HG03457 (cell line): Measurements from ENCODE around the gene SORL1.

Experiments used
- ATAC-seq: cut with Tn5 transposase; IDR thresholded peaks from one replicate; pipeline ENCODE4 v1.9.1; 2021; ENCODE audit warnings: moderate number of reproducible peaks; ENCODE audit not compliant: unreplicated experiment

Gene SORL1

GRCh38 chr11:121561240-121561639 is 109.1 kb downstream of the SORL1 start:
- ATAC-seq = no peak

DNA sequence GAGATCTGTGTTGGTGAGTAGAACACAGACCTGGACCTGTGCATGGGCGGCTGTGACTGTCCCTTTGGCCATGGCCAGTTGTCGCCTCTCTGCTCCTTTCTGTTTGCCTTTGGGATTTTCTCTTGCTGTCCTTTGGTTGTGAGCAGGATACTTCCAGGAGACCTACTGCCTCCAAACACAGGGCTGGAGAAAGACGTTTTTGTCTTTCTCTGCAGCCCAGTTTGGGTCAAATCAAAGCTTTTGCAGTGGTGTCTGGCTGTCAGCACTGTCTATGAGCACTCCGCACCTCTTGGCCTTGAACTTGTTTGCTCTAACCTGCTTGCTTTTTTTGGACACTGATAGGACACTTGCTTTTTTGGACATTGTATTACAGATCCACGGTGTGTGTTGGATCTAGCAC is 109.6 kb downstream of the SORL1 start:
- ATAC-seq = no peak

GRCh38 chr11:121563003-121563402 is 110.9 kb downstream of the SORL1 start:
- ATAC-seq = no peak

GRCh38 chr11:121563900-121564822 is 112.0 kb downstream of the SORL1 start:
- ATAC-seq = no peak

GRCh38 chr11:121564948-121565684 is 113.0 kb downstream of the SORL1 start:
- no peak for ATAC-seq

- no peak for ATAC-seq
These were observed 114.4 kb downstream of the SORL1 start for GRCh38 chr11:121566279-121567168.

DNA sequence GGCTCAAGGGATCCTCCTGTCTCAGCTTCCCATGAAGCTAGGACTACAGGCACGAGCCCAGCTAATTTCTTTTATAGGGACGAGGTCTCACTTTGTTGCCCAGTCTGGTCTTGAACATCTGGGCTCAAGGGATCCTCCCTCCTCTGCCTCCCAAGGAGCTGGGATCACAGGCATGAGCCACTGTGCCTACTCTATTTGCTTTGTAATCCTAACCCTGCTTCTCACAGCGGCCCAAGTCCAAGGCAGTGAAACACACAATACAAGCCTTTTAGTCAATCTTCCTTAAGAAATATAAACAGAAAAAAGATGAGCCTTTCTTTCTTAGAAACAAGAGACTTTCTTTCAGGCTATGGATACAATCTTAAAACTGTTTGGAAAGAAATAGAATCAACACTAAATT is 115.9 kb downstream of the SORL1 start:
- no peak for ATAC-seq

- peak; percentile 94 for ATAC-seq
These were observed 117.5 kb downstream of the SORL1 start for GRCh38 chr11:121569332-121570299.

- no peak for ATAC-seq
These were observed 118.3 kb downstream of the SORL1 start for GRCh38 chr11:121570453-121570852.

GRCh38 chr11:121571506-121571905 is 119.4 kb downstream of the SORL1 start:
- no peak for ATAC-seq

DNA sequence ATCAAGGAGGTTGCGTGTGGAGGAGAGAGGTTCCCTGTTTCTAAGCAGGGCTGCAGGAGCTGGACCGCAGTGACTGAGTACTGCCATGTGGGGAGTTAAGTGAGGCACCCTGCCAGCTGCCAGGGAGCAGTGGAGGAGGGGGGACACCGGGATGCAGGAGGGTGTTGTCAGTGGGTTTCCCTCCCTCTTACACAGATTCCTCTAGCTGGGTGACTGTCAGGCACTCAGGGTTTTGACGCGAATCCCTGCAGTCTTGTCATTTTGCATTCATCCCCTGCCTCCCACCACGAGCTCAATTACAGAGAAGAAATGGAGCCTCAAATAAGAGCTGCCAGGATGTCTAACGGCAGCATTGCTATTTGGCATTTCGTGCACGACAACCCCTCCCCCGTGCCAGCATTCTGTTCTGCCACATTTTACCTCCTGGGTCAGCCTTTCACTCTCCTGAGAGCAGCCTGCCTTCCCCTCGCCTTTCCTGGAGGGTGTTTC is 120.5 kb downstream of the SORL1 start:
- no peak for ATAC-seq

GRCh38 chr11:121574801-121575200 is 122.7 kb downstream of the SORL1 start:
- no peak for ATAC-seq

DNA sequence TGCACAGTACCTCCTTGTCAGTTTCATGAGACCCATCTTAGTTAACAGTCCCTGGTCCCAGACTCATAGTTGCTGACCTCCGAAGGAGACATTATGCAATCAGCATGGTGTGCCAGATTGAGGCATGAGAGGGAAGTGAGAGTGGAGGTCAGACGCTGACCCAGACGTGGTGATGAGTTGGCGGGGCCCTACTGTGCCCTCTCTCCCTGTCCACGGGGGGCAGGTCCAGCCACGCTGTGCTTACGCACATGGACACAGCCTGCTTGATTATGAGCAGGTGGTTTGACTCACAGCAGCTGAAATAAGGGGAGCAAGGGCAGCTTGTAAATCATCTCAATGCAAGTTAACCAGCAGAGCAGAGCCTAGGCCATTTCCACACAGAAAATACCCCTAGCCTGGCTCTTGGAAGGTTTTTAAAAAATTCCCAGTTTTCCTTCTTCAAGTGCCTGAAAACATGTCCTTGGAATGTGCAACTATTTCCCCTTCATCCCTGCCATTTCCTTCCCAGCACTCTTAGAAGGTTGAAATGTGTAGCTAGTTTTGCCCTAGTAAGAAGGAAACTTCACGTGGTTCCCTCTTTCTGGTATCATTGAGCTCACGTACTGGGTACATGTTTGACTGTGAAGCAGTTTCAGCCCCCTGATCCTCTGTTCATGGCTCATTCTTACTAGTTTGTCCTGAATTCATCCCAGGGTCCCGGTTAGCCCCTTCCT is 123.3 kb downstream of the SORL1 start:
- ATAC-seq = no peak

GRCh38 chr11:121575963-121576290 is 123.8 kb downstream of the SORL1 start:
- ATAC-seq = no peak

DNA sequence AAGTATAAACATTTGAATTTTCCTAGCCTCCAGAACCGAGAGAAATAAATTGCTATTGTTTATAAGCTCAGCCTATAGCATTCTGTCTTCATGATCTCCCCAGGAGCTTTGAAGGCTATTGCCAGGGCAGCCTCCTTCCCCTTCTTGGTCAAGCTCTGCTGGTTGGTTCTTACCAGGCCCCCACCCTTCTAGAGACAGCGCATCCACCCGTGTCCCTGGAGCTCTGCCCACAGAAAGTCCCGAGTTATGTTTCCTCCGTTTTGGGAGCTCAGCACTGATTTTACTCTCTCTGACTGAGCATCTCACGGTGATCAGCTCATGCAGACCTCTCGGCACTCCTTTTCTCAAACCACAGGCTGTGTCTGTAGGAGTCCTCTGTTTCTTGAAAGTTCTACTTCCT is 124.4 kb downstream of the SORL1 start:
- ATAC-seq = no peak

GRCh38 chr11:121577106-121577848 is 125.2 kb downstream of the SORL1 start:
- ATAC-seq = no peak

- ATAC-seq = no peak
These were observed 126.3 kb downstream of the SORL1 start for GRCh38 chr11:121578251-121578976.

- no peak for ATAC-seq
These were observed 128.0 kb downstream of the SORL1 start for GRCh38 chr11:121580154-121580553.
